HFF-Myc (cell line): ENCODE results near the gene SAPCD1.

ENCODE experiments used
- DNase-seq: peaks from one replicate; pipeline ENCODE4 v3.0.0-alpha.2; 2011; ENCODE audit warnings: low read depth; ENCODE audit errors: extremely low read depth
- H3K4me3 ChIP-seq: replicated peaks from 2 replicates; pipeline ENCODE4 v1.5.1; 2011; ENCODE audit warnings: low read depth, mild to moderate bottlenecking, control low read depth, low read length
- TF ChIP-seq, protein P1 (sequence below): IDR thresholded peaks from 2 replicates; pipeline ENCODE4 v1.5.1; 2012; ENCODE audit warnings: mild to moderate bottlenecking, low read depth, low read length, control low read depth; ENCODE audit errors: missing control alignments

The SAPCD1 gene

DNA sequence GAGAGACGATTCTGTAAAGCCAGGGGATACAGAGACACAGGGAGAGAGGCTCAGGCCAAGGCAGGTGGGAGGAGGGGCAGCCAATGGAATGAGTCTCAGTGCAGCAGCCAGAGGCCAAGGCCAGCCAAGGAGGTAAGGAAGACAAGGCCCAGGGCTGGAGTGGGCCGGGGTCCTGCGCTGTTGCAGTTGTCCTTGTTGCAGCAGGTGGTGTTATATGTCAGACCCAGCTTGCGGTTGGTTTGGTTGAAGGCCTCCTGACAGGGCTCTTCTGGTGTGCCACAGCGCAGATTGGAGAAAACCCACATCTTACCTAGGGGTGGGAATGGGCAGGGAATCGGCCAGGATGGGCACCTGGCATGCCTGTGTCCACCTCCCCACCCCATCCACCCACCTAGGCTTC, 43.5 kb upstream of the SAPCD1 start:
- H3K4me3 ChIP-seq: no peak overlapping the region
- TF ChIP-seq, protein P1, sequence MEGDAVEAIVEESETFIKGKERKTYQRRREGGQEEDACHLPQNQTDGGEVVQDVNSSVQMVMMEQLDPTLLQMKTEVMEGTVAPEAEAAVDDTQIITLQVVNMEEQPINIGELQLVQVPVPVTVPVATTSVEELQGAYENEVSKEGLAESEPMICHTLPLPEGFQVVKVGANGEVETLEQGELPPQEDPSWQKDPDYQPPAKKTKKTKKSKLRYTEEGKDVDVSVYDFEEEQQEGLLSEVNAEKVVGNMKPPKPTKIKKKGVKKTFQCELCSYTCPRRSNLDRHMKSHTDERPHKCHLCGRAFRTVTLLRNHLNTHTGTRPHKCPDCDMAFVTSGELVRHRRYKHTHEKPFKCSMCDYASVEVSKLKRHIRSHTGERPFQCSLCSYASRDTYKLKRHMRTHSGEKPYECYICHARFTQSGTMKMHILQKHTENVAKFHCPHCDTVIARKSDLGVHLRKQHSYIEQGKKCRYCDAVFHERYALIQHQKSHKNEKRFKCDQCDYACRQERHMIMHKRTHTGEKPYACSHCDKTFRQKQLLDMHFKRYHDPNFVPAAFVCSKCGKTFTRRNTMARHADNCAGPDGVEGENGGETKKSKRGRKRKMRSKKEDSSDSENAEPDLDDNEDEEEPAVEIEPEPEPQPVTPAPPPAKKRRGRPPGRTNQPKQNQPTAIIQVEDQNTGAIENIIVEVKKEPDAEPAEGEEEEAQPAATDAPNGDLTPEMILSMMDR: no peak
- no peak for DNase-seq

DNA sequence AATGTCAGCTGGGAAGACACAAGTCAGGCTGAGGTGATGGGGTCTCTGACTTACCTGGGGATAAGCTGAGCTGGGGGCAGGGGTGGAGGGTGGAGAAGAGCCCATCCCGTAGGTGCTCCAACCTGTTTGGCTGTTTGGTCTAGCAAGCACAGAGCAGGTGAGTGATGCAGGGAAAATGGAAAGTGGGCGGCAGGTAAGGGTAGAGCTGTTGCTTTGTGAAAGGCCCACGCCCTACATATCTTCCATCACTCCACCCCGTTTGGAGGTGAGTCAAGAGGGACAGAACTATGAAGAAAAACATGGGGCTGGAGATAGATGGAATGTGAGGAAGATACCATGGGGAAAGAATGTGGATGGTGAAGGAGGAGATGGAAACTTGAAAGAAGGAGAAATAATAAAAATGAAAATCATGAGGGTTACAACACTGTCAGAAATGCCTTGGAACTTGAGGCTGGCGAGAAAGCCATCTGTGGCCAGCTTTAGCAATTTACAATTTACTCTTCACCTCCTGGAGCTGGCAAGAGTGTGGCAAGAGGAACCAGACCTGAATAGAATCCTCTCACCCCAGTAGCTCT, 42.2 kb upstream of the SAPCD1 start:
- TF ChIP-seq, protein P1: no peak
- no peak for DNase-seq
- H3K4me3 ChIP-seq: no peak overlapping the region

DNA sequence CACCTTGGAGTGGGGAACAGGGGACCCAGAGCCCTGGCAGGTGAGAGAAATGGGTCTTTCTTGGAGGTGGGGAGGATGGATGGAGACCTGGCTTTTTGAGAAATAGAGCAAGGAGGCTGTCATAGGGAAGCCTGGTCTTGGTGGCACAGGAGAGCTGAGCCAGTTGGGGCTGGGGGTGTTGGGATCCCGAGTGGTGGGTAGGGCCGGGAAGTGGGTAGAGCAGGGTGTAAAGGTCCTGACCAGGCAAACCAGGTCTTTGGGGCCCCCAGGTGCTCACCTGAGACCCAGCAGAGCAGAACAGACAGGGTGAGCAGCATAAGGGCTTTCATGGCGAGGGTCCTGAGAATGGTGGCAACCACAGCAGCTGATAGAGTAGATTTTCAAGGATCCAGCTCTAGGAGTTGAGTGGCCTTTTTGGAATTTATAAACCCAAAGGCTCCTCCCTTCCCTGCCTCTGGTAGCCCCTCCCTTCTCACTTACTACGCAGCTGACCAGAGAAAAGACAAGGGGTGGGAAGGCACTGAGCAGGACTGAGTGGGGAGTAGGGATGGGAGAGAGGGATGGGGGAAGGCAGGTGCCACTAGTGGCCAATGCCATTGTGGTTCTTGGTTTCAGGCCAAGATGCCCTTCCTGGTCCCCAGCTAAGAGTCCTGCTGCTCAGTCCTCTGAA, 41.0 kb upstream of the SAPCD1 start, which contains the start of gene LY6G6C:
Gene LY6G6C (minus strand): TSS at position 396 of the 670 bp plus-strand sequence. CDS start 67 bp downstream, at position 329.
- no peak for DNase-seq
- TF ChIP-seq, protein P1: no peak
- H3K4me3 ChIP-seq: no peak within 1 kb of the TSS

DNA sequence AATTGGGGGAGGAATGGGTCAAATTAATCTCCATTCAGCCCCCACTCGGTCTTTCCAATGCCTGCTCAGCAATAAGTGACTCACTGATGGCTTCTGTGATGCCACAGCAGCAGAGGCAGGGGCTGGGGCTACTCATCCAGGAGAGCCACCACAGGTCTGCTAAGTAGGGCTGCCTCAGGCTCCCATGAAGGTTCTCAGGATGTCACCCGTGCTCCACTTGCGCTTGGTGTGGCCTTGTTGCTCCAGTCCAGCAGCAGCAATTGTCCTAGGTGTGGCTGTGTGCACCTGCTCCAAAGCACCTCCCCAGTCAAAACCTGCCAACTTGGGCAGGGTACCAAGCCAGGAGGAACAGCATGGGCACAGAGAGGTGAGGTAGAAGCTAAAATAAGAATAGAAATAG, 40.3 kb upstream of the SAPCD1 start:
- DNase-seq: no peak
- H3K4me3 ChIP-seq: no peak overlapping the region
- TF ChIP-seq, protein P1: no peak

DNA sequence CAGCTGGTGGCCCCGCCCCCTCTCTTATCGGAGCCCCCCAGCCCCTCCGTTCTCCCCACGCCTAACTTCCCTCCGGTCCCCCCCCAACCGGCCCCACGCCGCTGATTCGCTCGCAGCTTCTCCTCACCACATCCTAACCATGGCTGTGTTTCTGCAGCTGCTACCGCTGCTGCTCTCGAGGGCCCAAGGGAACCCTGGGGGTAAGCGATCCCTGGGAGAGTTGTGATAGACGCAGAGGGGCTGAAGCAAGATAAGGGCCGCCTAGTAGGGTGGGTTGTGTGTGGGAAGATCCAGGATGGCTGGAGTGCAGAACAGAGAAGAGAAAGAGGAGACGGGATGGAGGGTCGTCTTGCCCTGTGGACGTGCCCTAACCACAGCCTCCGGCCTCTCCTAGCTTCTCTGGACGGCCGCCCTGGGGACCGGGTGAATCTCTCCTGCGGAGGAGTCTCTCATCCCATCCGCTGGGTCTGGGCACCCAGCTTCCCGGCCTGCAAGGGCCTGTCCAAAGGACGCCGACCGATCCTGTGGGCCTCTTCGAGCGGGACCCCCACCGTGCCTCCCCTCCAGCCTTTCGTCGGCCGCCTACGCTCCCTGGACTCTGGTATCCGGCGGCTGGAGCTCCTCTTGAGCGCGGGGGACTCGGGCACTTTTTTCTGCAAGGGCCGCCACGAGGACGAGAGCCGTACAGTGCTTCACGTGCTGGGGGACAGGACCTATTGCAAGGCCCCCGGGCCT, 39.0 kb upstream of the SAPCD1 start, which contains the start of gene MPIG6B:
Gene MPIG6B (plus strand): TSS at position 129 of the 735 bp plus-strand sequence. CDS start 11 bp downstream, at position 140.
- TF ChIP-seq, protein P1: no peak

DNA sequence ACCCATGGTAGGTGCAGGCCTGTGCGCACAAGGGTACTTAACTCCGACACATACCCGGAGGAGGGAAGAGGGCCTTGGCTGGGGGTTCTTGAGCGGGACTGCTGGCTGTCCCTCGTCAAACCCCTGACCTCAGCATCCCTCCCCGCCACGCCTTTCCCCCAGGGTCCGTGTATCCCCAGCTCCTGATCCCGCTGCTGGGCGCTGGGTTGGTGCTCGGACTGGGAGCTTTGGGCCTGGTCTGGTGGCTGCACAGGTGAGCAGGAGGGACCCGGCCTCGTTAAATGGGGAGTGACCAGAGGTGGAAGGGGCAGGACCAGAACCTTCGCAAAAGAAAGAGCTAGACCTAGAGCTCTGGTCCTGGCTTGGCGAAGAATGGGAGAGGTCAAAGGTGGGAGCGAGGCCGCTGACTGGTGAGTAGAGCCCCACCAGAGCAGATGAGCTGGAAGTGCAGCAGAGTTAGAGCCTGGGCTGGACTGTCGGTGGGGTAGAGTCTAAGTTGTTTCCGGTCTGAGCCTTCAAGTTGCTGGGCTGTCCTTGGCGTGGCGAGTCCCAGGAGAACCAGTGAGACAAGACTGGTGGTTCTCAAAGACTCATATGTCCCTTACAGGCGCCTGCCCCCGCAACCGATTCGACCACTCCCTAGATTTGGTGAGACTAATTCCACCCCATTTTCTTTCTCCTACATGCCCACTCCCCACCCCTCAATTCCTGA, 38.3 kb upstream of the SAPCD1 start:
- no peak overlapping the region for H3K4me3 ChIP-seq
- TF ChIP-seq, protein P1: no peak
- DNase-seq: no peak

More for the DNA sequence above, 39.0 kb upstream of the SAPCD1 start, which contains the start of gene MPIG6B:
- no peak for DNase-seq
- no peak within 1 kb of the TSS for H3K4me3 ChIP-seq
